ENCODE results near the gene METRNL.
"Not testable (repeated sequence)": the region's sequence is repeated elsewhere in the genome, so short reads cannot be mapped to it uniquely, and the experiment has no call there.

Gene METRNL

DNA sequence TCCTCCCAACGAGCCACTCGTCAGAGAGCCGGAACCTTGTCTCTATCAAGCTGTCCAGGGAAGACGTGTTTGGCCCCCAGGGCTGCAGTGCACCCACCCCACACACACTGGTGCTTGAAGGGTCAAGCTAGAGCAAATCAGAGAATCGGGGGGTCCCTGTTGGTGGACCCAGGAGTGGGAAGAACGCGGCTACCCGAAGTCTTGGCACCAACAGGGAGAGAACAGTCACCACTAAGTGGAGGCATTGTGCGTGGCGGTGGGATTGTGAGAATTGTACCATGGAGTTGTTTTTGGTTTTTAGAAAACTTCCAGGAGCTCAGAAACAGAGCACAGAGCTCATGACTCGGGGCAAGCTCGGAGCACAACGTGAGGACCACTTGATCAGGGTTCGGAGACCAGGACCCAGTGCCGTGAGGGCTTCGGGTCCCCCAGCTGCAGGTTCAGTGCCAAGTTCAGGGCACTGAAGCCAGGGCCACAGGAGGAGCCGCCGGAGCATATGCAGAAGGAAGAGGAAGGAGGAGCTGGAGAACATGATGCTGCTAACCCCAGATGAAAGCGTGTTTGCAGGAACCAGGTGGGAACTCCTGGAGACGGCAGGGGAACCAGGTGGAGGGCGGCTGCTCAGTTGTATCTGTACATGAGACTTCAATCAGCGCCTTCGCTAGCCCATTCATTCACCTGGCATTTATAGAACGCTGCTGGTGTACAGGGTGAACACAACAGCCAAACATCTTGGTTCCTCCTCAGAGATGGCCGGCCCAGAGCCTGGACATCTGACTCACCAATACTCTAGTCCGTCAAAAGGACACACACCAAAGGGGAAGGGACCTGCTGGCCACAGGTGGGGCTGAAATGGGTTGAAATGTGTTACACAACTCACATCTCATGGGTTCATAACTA lies 42.8 kb downstream of the METRNL start:
- no peak for DNase-seq (ENCODE audit: low read depth in 1 of 2, low spot score in 1 of 2)

DNA sequence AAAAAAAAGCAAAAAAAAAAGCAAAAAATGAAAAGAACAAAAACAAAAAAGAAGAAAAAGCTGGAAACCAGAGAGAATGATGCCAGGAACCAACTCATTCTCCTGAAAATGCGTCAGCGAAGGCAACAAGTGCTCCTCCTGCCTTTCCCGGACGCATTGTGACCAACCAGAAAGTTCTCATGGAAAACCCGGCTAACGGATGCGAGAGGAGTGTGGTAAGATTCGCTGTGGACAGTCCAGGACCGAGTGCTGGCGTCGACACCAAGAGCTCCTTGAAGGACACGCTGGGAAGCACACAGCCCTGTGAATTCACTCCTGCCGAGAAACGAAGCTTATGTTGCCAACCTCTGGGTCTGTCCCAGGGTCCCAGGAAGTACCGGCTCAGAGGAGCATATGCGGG lies 43.4 kb downstream of the METRNL start:
- no peak for DNase-seq (ENCODE audit: low read depth in 1 of 2, low spot score in 1 of 2)

DNA sequence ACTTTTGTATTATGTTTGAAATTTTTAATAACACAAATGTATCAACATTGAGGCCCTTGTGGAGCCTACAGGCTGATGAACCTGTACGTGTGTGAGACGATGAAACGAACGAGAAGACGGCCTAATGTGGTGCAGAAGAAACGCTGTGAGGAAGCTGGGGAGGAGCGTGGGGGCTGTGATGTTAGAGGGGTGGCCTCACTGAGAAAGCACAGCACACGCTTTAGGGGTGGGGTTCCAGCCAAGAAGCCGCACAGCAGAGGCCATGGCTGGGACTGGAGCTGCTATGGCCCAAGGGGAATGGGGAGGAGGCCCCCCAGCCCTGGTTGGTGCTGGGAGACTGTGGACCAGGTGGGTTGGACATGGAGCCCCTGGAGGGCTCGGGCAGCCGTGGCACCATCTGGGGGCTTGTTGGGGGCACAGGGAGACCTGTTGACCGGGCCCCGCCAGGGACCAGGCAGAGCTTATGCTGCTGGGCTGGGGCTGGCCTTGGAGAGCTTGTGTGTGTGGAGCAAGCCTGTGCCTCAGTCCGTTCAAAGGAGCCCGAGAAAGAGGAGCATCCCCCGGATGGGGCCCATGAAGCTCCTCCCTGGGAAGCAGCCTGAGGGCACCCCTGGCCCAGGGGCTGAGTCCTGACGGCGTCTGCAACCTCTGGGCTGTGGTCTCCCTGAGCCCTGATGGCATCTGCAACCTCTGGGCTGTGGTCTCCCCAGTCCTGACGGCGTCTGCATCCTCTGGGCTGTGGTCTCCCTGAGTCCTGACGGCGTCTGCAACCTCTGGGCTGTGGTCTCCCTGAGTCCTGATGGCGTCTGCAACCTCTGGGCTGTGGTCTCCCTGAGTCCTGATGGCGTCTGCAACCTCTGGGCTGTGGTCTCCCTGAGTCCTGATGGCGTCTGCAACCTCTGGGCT lies 44.7 kb downstream of the METRNL start:
- DNase-seq (ENCODE audit: low read depth in 1 of 2, low spot score in 1 of 2): no peak

DNA sequence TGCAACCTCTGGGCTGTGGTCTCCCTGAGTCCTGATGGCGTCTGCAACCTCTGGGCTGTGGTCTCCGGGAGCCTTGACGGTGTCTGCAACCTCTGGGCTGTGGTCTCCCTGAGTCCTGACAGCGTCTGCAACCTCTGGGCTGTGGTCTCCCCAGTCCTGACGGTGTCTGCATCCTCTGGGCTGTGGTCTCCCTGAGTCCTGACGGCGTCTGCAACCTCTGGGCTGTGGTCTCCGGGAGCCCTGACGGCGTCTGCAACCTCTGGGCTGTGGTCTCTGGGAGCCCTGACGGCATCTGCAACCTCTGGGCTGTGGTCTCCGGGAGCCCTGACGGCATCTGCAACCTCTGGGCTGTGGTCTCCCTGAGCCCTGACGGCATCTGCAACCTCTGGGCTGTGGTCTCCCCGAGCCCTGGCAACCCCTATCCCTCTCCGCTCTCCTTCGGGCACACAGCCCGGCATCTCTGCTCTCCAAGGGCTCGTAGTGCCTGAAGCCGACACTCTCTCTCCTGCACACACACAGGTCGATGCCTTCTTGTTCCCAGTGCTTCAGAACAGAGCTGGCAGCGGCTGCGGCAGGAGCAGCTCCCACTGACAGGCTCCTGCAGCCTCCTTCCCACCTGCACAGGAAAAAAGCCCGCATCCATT lies 45.6 kb downstream of the METRNL start:
- no peak for DNase-seq (ENCODE audit: low read depth in 1 of 2, low spot score in 1 of 2)

DNA sequence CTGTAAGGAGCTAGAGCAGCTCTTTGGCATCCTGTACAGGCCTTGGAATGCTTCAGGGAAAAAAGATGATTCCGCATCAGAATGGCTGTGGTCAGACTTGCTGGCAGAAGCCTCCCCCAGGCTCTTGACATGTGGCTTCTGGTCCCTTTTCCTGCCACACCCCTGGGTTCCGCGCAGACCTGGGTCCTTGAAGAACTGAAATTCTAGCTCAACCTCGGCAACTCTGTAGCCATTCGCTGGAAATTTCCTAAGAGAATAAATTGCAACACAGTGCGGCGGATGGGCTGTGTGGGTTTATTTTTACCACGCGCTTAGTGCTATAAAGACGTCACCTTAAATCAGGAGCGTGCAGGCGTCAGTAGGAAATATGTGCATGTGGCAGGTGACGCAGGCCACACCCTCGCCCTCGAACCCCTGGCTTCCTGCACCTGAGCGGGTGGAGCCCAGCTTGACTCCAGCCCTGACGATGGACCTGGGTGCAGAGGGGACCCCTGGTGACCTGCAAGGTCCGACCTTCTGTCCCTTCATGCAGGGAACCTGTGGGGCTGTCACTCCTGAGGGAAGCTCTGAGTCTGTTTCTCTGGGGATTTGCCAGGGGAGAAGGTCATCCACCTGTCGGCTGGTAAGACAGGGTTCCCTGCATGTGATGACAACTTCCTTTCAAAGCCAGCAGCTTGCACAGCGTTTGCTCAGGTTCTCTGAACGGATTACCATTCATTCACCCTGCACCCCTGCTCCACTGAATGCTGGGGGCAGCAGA lies 46.3 kb downstream of the METRNL start:
- no peak for DNase-seq (ENCODE audit: low read depth in 1 of 2, low spot score in 1 of 2)

DNA sequence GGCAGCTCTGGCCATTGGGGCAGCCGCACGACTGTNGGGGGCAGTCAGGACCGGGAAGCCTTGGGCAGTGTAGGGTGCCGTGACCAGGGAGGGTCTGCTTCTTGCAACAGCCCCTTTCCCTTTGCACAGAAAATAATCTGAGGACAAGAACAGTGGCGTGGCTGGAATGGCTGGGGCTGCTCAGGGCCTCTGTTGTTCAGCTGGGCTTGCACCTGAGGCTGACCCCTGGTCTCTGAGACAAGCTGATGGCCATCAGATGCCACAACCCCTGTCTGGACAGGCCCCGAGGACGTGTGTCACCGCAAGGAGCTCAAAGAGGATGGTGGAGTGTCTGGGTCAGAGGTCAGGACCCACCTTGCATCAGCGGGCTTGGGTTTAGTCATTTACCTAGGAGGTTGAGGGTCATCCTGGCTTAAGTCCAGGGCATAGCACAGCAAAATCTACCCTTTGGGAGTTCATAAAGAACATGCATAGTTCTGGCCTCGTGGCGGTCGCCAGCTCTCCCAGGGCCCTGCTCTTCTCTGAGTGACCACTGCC lies 46.9 kb downstream of the METRNL start:
- no peak for DNase-seq (ENCODE audit: low read depth in 1 of 2, low spot score in 1 of 2)

DNA sequence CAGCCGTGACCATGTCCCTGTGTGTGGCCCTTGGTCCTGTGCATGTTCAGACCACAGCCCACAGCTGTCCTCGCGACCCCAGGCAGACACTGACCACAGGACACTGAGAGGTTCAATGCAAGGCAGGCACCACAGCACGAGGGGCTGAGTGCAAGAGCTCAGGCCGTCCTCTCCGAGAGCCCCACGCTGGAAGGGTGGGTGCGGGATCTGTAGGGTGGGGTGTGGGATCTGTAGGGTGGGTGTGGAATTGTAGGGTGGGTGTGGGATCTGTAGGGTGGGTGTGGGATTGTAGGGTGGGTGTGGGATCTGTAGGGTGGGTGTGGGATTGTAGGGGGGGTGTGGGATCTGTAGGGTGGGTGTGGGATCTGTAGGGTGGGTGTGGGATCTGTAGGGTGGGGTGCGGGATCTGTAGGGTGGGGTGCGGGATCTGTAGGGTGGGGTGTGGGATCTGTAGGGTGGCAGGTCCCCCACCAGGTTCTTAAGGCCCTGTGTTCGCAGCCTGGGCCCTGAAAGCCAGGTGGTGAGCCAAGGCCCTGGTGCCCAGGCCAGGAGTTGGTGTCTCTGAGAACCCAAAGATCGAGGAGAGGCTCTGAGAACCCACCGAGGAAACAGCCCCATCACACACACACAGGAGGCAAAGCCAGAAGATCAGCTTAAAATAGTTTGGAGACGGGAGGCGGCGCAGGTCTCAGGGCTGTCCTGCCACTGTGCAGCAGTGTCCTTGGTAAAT lies 48.2 kb downstream of the METRNL start:
- no peak for DNase-seq (ENCODE audit: low read depth in 1 of 2, low spot score in 1 of 2)

DNA sequence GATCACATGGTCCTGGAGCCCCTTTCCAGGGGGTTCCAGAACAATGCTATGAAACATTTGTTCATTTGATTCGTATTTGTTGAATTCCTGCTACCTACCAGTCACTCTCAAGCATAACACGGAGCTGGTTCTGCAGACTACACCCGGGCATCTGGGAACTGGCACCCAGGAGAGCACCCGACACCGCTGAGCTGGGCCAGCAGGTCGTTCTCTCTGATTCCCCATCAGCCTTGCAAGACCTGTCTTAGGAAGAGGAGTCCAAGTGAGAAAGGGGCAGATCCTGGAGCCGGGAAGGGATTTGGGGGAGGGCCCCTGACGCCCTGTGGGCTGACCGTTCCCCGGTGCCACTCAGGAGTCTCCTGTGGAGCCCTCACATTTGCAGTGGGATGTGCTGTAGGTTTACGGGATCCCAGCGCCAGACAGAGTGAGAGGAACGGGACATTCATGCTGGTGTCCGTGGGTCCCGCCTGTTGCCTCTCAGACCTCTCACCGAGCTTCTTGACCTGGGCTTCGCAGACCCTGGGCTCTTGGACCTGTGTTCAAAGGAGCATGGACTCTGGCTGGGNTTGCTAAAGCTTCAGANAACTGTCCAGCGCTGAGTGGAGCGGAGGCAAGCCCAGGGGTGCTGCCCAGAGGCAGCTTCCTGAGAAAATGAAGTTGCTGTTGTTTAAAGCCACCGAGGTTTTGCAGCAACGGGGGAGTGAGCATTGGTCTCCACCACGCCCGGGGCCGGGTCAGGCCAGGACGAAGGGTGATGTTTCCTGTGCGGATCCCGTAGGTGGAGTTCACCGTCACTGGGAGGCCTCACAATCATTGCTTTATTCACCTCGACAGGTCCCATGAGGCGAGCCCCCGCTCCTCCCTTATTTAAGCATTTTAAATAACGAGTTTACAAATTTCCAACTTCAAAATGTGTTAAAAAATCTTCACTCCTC lies 49.2 kb downstream of the METRNL start:
- DNase-seq (ENCODE audit: low read depth in 1 of 2, low spot score in 1 of 2): no peak

DNA sequence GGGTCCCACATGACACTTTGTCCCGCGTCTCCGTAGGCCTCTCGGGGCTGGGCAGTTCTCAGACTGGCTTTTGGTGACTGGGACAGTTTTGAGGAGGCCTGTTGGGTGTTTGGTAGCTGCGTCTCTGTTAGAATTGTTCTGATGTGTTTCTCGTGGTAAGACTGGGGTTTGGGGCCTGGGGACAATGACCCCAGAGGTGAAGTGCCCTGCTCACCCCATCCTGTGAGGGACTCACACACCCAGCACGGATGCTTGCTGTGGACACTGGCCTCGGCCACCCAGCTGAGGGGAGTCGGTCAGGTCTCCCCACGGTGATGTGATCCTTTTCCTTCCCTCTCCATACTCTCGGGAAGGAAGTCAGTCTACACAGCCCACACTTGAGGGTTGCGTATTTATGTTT lies 50.3 kb downstream of the METRNL start:
- no peak for DNase-seq (ENCODE audit: low read depth in 1 of 2, low spot score in 1 of 2)

DNA sequence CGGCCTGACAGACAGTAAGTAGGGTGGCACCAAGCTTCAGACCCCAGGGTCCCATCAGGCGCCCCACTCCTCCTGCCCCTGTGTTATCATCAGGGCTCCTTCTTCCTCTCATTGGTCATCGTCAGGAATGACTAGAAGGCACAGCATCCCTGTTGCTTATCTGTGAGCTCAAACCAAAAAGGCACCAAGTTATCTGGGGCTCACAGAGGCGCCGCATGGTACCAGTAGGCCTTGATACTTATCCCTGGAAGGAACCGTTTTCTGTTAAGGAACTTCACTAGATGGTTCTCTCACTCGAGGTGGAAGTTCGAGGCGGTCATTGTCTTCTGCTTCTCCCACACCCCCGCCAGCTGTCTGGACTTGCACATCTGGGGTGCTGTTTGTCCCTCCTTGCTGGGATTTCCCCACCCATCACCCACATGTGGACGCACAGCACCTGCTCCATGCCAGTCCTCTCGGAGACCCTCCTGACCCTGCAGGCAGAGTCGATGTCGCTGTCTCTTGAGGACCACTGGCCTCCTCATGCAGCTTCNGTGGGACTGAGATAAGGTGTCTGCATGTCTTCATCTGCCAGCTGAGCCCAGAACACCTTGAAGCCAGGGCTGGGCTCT lies 52.1 kb downstream of the METRNL start:
- no peak for DNase-seq (ENCODE audit: low read depth in 1 of 2, low spot score in 1 of 2)

DNA sequence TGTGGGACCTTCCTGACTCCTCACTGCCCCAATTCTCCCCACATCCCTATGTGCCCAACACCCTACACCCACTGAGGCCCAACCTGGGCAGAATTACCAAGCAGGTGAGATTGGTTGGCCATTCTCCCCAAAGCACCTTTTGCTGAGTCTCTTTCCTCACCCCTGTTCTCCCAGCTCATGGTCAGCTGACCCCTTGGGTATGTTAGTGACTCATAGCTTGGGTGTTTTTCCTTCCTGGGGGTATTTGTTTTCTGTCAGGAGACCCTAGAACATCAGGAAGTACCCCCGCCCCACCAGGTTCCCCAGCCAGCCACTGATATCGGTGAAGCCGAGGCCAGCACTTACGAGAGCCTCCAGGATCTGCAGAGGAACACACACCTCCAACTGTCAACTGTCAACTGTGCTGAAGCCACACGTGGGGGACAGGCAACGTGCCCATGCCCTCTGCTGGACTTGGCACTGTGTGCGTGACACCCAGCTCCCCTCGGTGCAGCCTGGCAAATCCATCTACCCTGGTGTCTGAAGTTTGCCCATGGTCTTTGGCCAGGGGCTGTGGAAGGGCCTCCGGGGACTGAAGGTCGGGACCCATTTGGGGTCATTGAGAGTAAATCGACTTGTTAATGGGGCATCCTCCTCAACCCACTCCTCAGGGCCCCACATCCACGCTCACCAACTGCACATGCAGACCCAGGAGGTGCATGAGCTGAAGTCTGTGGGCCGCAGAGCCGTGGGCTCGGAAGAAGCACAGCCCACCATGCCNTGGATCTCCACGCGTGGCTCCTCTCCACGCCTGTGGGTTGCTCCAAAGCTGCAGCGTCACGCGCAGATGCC lies 53.1 kb downstream of the METRNL start:
- no peak for DNase-seq (ENCODE audit: low read depth in 1 of 2, low spot score in 1 of 2)

DNA sequence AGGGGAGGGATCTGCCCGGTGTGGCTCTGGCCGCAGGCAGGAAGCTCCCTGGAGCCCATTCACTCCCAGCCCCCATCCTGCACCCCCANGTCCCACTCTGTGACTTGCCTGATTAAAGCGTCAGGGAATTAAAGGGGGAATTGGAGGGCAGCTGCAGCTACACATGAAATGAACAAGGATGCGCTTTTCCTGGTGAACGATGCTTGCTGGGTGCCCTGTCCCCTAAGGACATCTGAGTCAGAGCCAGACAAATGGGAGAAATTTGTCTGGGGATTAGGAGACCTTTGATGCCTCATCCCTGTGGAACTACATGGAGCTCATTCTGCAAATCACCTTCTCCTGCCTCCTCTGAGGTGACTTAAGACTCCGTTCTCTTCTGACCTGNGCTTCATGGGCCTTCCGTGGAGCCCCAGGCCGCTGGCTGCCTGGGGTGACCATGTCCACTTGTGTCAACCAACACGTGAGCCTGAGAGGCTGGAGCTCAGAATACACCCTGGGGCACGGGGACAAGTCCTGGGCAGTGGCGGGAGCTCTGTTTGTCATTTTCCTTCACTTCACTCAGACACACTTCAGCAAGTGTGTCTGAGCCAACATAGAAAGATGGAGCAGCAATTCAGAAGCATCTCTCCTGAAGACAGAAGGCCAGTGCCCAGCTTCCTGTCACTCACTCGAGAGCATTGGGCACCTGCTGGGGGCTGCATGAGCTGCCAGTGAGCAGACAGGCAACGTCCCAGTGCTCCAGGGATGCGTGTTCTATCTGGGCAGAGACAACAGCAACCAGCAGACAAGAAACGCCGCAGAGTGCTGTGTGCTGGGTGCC lies 54.1 kb downstream of the METRNL start:
- DNase-seq (ENCODE audit: low read depth in 1 of 2, low spot score in 1 of 2): no peak

DNA sequence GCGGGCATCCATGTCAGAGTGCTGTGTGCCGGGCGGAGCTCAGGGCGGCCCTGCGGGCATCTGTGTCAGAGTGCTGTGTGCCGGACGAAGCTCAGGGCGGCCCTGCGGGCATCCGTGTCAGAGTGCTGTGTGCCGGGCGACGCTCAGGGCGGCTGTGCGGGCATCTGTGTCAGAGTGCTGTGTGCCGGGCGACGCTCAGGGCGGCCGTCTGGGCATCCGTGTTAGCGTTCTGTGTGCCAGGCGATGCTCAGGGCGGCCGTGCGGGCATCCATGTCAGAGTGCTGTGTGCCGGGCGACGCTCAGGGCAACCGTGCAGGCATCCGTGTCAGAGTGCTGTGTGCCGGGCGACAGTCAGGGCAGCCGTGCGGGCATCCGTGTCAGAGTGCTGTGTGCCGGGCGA lies 55.0 kb downstream of the METRNL start:
- not testable (repeated sequence) for DNase-seq (ENCODE audit: low read depth in 1 of 2, low spot score in 1 of 2)

DNA sequence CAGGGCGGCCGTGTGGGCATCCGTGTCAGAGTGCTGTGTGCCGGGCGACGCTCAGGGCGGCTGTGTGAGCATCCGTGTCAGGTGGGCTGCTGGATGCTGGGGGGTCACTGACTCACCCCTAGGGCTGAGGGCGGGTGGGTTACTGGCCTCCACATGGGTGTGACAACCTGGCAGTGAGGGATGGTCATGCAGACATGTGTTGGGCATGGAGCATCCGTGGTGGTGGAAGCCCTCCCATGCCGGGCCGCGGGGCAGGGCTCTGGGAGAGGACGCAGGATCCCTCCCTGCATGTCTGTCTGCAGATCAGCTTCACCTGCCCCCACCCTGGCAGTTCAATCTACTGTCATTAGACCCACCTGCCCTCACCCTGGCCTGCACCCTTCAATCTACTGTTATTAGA lies 56.3 kb downstream of the METRNL start:
- DNase-seq (ENCODE audit: low read depth in 1 of 2, low spot score in 1 of 2): no peak

DNA sequence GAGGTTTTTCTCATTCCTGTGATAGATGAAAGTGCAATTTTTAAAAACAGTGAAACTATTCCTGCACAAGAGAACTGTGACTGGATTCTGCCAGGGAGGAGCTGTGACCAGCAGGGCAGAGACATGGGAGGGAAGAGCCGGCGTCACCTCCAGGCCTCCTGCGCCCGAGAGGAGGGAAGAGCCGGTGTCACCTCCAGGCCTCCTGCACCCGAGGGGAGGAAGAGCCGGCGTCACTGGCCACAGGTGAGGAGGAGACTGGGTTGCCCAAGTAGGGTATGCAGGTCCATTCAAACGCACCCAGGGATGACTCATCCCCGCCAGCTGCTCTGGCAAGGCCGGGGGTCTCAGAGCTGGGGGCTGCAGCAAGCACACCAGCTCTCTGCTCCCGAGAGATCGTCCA lies 56.7 kb downstream of the METRNL start:
- DNase-seq (ENCODE audit: low read depth in 1 of 2, low spot score in 1 of 2): no peak

DNA sequence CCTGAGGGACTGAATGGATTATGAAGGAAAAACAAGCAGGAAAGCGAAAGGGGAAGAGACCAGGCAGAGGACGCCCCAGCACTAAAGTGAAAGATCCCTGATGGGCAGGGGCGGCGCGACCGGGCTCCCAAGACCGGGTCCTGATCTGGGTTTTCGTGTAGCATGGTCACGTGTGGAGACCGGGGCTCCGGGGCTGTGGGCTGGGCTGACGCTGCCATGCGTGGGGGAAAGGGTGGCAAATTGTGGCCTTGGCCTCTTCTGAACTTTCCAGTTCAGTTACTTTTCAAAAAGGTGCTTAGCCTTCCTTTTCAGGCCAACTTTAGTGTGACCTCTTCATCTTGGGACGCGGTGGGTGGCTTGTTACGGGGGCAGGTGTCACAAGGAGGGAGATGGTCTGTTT lies 57.5 kb downstream of the METRNL start:
- no peak for DNase-seq (ENCODE audit: low read depth in 1 of 2, low spot score in 1 of 2)

DNA sequence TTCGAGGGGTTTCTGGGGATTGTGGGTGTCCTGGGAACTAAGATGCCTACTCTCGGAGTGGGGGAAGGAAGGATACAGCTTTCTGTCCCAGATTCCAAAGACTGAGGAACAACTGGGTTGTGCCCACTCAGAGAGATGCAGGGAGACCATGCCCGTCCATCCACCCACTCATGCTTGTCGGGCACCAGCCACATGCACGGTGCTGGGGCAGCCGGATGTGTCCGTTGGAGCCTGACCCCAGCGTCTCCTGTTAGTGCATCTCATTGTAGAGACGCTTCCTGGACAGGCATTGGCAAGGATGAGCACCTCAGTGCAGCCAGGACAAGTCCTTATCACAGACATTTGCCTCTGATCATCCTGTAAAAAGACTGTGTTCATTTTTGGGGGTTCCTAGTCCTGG lies 58.1 kb downstream of the METRNL start:
- no peak for DNase-seq (ENCODE audit: low read depth in 1 of 2, low spot score in 1 of 2)

Measured in stimulated activated CD4-positive, alpha-beta T cell treated with anti-CD3 and anti-CD28 coated beads, Interleukin-15, amount 100 ng/mL, for 1 hour (primary cell).